Duodenal mucosa (tissue), 2 donors: ENCODE results near the gene SLC6A2.
"Not testable (repeated sequence)": the region's sequence is repeated elsewhere in the genome, so short reads cannot be mapped to it uniquely, and the experiment has no call there.

ENCODE experiments used
- H3K27ac ChIP-seq: one replicate; pipeline ENCODE4 v1.7.0; 2013; ENCODE audit warnings: low read depth, low read length
- H3K27me3 ChIP-seq, 2 donors: one replicate each; pipeline ENCODE4 v1.7.0; 2013; ENCODE audit warnings: low read length in 2 of 2, control low read depth in 1 of 2; ENCODE audit not compliant: insufficient read depth in 2 of 2, control insufficient read depth in 1 of 2
- H3K36me3 ChIP-seq, 2 donors: one replicate each; pipeline ENCODE4 v1.7.0; 2013; ENCODE audit warnings: low read length in 2 of 2, control low read depth in 1 of 2; ENCODE audit not compliant: insufficient read depth in 2 of 2, control insufficient read depth in 1 of 2
- H3K4me1 ChIP-seq, 2 donors: one replicate each; pipeline ENCODE4 v1.7.0; 2013; ENCODE audit warnings: low read length in 2 of 2, control low read depth in 1 of 2; ENCODE audit not compliant: insufficient read depth in 2 of 2, control insufficient read depth in 1 of 2
- H3K4me3 ChIP-seq, 2 donors: one replicate each; pipeline ENCODE4 v1.7.0; 2013; ENCODE audit warnings: low read length in 2 of 2, low read depth in 1 of 2
- H3K9ac ChIP-seq, 2 donors: one replicate each; pipeline ENCODE4 v1.7.0; 2013; ENCODE audit warnings: low read length in 2 of 2, low read depth in 1 of 2
- H3K9me3 ChIP-seq, 2 donors: one replicate each; pipeline ENCODE4 v1.7.0; 2013; ENCODE audit warnings: low read length in 2 of 2, control low read depth in 1 of 2; ENCODE audit not compliant: control insufficient read depth in 1 of 2

SLC6A2 gene

GRCh38 chr16:55655897-55656681, at the start of gene SLC6A2:
Gene SLC6A2, plus strand, starts transcription at chr16:55655988. Its CDS starts 707 bp downstream, at chr16:55656695.
- no peak within 1 kb of the TSS for H3K27ac ChIP-seq

DNA sequence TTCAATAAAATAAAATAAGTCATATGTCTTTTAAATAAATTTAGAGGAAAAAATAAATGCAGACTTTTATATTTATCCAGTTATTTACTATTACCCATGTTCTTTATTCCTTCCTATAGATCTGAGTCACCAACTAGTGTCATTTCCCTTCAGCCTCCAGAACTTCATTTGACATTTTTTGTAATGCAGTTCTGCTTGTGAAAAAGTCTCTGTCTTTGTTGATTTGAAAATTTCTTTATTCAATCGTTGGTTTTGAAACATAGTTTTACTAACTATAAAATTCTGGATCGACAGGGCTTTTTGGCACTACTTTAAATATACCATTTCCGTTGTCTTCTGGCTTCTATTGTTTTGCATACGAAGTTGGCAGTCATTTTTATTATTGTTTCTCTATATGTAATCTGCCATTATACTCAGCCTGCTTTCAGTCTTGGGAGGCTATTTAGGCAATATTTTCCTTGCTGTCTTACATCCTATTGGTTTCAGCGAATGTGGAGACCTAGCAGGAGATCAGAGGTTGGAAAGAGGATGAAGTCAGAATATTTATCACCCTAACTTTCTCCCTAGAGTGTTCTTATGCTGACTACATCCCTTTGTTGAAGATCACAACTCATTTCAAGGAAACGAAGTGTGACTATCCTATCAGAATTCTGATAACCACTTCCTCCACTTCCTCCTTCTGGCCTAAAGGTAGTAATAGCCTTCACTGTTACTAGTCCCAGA, 42.0 kb upstream of the SLC6A2 start:
- H3K4me1 ChIP-seq: no peaks in the 10 kb centered on the region
- no peak overlapping the region for H3K4me3 ChIP-seq

More at GRCh38 chr16:55655897-55656681, at the start of gene SLC6A2:
- no peak within 1 kb of the TSS for H3K9ac ChIP-seq
- H3K36me3 ChIP-seq: no peaks in the 10 kb centered on the region
- peaks cover 18 to 24% of the 10 kb centered on the region in 2 donors for H3K27me3 ChIP-seq
- no peaks in the 10 kb centered on the region for H3K4me1 ChIP-seq
- no peaks in the 10 kb centered on the region for H3K9me3 ChIP-seq
- H3K4me3 ChIP-seq: no peak within 1 kb of the TSS

GRCh38 chr16:55615071-55615470, 40.7 kb upstream of the SLC6A2 start:
- H3K4me1 ChIP-seq: no peaks in the 10 kb centered on the region
- no peak overlapping the region for H3K4me3 ChIP-seq
- H3K27ac ChIP-seq: no peak overlapping the region
- H3K36me3 ChIP-seq: no peaks in the 10 kb centered on the region
- no peaks in the 10 kb centered on the region for H3K9me3 ChIP-seq
- no peaks in the 10 kb centered on the region for H3K27me3 ChIP-seq
- no peak overlapping the region for H3K9ac ChIP-seq

More for the DNA sequence above, 42.0 kb upstream of the SLC6A2 start:
- no peaks in the 10 kb centered on the region for H3K9me3 ChIP-seq
- no peak overlapping the region for H3K27ac ChIP-seq
- H3K27me3 ChIP-seq: no peaks in the 10 kb centered on the region
- no peak overlapping the region for H3K9ac ChIP-seq
- H3K36me3 ChIP-seq: no peaks in the 10 kb centered on the region

DNA sequence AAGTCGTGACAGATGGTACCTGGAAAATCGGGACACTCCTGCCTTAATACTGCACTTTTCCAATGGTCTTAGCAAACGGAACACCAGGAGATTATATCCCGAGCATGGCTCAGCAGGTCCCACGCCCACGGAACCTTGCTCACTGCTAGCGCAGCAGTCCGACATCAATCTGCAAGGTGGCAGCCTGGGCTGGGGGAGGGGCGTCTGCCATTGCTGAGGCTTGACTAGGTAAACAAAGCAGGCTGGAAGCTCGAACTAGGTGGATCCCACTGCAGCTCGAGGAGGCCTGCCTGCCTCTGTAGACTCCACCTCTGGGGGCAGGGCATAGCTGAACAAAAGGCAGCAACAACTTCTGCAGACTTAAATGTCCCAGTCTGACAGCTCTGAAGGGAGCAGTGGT, 40.1 kb upstream of the SLC6A2 start:
- H3K4me1 ChIP-seq, H3K4me3 ChIP-seq, H3K27me3 ChIP-seq, H3K27ac ChIP-seq, H3K36me3 ChIP-seq, H3K9ac ChIP-seq, H3K9me3 ChIP-seq: not testable (repeated sequence)

DNA sequence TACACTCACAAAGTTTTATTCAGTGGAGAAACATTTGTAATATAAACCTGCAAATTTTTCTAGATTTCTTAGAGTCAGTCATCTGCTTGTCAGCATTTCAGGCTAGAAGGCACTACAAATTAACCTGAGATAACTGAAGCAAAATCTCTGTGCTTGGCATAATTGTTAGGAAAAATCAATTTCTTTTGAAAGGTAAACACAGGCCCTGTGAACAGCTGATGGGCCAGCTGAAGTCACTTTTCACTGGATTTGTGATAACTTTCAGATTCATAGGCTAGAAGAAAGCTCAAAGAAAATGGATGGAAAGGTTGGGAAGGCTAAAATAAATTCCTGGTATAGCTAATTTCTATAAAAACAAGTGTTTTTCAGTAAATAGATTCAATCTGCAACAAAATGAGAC, 34.0 kb upstream of the SLC6A2 start:
- Histone ChIP-seq H3K9ac (no peak overlapping the region), H3K27ac (no peak overlapping the region), H3K4me3 (no peak overlapping the region), H3K4me1 (no peaks in the 10 kb centered on the region), H3K9me3 (no peaks in the 10 kb centered on the region), H3K36me3 (no peaks in the 10 kb centered on the region), H3K27me3 (no peaks in the 10 kb centered on the region)

DNA sequence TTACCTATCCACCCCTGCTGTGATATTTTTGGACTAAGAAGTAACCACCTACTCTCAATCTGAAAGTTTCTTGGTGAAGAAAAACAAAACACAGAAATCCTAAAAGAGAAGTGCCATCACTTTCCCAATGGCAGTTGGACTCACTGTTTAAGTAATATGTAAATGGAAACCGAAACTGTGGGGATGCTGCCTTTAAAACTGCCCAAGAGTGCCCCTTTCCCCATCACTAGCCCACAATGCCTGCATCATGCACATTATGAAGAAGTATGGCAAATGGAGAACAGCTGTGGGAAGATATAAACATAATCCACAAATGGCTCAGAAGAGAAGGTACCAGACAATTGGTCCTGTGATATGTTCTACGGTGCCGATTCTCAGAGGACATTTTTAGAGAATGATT, 33.5 kb upstream of the SLC6A2 start:
- Histone ChIP-seq H3K27me3 (no peaks in the 10 kb centered on the region), H3K9me3 (no peaks in the 10 kb centered on the region), H3K4me1 (no peaks in the 10 kb centered on the region), H3K4me3 (no peak overlapping the region), H3K36me3 (no peaks in the 10 kb centered on the region), H3K27ac (no peak overlapping the region), H3K9ac (no peak overlapping the region)

DNA sequence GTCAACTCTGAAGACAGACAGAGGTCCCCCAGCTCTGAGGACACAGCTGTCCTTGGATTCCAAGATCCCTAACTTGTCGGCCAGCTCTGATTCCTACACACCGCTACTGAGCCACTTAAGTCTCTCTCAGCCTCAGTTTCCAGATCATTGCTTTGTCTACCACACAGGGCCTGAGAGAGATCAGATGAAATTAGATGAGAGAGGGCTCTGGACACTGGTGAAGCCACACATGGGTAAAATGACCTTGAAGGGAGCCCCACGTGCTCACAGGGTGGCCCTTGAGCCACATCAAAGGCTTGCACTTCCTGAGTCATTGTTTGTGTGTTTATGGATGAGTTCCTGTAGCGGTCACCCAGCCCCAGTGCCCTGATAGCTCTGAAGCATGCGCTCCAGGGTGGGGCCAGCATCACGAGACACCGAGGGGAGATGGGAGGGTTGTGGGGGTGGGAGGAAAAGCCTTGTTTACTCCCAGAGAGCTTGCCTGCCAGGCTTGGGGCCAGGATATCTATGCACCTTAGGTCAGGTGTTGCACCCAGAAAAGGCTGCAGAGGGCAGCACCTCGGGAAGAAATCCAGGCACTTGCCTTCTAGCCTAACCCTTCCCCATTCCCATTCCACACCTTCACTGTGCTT, 32.7 kb upstream of the SLC6A2 start:
- Histone ChIP-seq H3K4me3 (no peak overlapping the region), H3K9me3 (no peaks in the 10 kb centered on the region), H3K4me1 (no peaks in the 10 kb centered on the region), H3K9ac (no peak overlapping the region), H3K27me3 (no peaks in the 10 kb centered on the region), H3K36me3 (no peaks in the 10 kb centered on the region), H3K27ac (no peak overlapping the region)

DNA sequence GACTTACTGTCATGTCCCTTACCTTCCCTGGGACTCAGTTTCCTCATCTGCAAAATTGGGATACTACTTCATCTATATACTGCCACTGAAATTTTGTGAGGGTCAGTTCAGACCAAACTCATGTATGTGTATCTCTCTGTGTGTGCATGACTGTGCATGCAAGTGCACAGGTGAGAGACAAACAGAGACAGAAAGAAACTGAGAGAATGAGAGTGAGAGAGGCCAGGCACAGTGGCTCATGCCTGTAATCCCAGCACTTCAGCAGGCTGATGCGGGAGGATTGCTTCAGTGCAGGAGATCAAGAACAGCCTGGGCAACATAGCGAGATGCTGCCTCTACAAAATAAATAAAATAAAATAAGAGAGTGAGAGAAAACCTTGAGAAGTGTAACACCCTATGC, 32.1 kb upstream of the SLC6A2 start:
- H3K9ac ChIP-seq: no peak overlapping the region

GRCh38 chr16:55624696-55625095, 31.1 kb upstream of the SLC6A2 start:
- Histone ChIP-seq H3K9ac (no peak overlapping the region), H3K4me3 (no peak overlapping the region), H3K4me1 (no peaks in the 10 kb centered on the region), H3K27me3 (no peaks in the 10 kb centered on the region), H3K27ac (no peak overlapping the region), H3K9me3 (no peaks in the 10 kb centered on the region), H3K36me3 (no peaks in the 10 kb centered on the region)

More for the DNA sequence above, 32.1 kb upstream of the SLC6A2 start:
- H3K4me1 ChIP-seq: no peaks in the 10 kb centered on the region
- no peaks in the 10 kb centered on the region for H3K27me3 ChIP-seq
- no peaks in the 10 kb centered on the region for H3K9me3 ChIP-seq
- H3K36me3 ChIP-seq: no peaks in the 10 kb centered on the region
- H3K27ac ChIP-seq: no peak overlapping the region
- H3K4me3 ChIP-seq: no peak overlapping the region

DNA sequence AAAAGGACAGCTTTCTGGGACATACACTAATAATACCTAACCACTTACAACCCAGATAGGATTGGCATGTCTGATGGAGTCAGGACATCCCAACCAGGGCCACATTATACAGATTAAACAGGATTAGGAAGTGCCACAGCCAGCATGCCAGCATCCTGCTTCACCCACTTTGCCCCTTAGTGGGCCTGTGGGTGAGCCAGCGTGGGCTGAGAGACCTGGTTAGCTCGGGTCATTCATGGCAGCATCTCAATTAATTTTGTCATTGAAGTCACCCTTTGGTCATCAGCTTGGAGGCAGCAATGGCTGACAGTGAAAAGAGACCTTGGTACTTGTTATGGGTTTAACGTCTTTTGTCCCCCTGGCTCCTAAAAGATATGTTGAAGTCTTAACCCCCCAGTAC, 29.9 kb upstream of the SLC6A2 start:
- Histone ChIP-seq H3K9me3 (no peaks in the 10 kb centered on the region), H3K27me3 (no peaks in the 10 kb centered on the region), H3K27ac (no peak overlapping the region), H3K4me1 (no peaks in the 10 kb centered on the region), H3K4me3 (no peak overlapping the region), H3K9ac (no peak overlapping the region), H3K36me3 (no peaks in the 10 kb centered on the region)
